Measurements from ENCODE around the gene EXOC3L1.

Gene EXOC3L1

GRCh38 chr16:67150047-67150832 is 39.7 kb downstream of the EXOC3L1 start:
- DNase-seq (ENCODE audit: low read depth in 1 of 2, low spot score in 1 of 2) = no peak

- DNase-seq (ENCODE audit: low read depth in 1 of 2, low spot score in 1 of 2) = no peak
Observed at GRCh38 chr16:67149276-67150046, 40.5 kb downstream of the EXOC3L1 start.

GRCh38 chr16:67148656-67149275 is 41.2 kb downstream of the EXOC3L1 start:
- no peak for DNase-seq (ENCODE audit: low read depth in 1 of 2, low spot score in 1 of 2)

- no peak for DNase-seq (ENCODE audit: low read depth in 1 of 2, low spot score in 1 of 2)
Observed at GRCh38 chr16:67148221-67148620, 41.7 kb downstream of the EXOC3L1 start.

- no peak for DNase-seq (ENCODE audit: low read depth in 1 of 2, low spot score in 1 of 2)
Observed at GRCh38 chr16:67147437-67148140, 42.3 kb downstream of the EXOC3L1 start.

GRCh38 chr16:67146523-67147357 is 43.2 kb downstream of the EXOC3L1 start:
- no peak for DNase-seq (ENCODE audit: low read depth in 1 of 2, low spot score in 1 of 2)

- DNase-seq (ENCODE audit: low read depth in 1 of 2, low spot score in 1 of 2) = no peak
Observed at GRCh38 chr16:67145746-67146145, 44.2 kb downstream of the EXOC3L1 start.

- DNase-seq (ENCODE audit: low read depth in 1 of 2, low spot score in 1 of 2) = no peak
Observed at GRCh38 chr16:67144943-67145342, 45.0 kb downstream of the EXOC3L1 start.

GRCh38 chr16:67142342-67142741 is 47.6 kb downstream of the EXOC3L1 start:
- DNase-seq (ENCODE audit: low read depth in 1 of 2, low spot score in 1 of 2) = no peak

- DNase-seq (ENCODE audit: low read depth in 1 of 2, low spot score in 1 of 2) = no peak
Observed at GRCh38 chr16:67141391-67141790, 48.5 kb downstream of the EXOC3L1 start.

- DNase-seq (ENCODE audit: low read depth in 1 of 2, low spot score in 1 of 2) = no peak
Observed at GRCh38 chr16:67137605-67138004, 52.3 kb downstream of the EXOC3L1 start.
